Stimulated activated CD4-positive, alpha-beta T cell treated with anti-CD3 and anti-CD28 coated beads, TNF-alpha, amount 100 ng/mL, for 4 hours (primary cell): ENCODE results near the gene FOXRED1.

ENCODE experiments used
- DNase-seq, 3 experiments: peaks; one replicate each; pipeline ENCODE4 v3.0.0-alpha.2; 2020; ENCODE audit warnings: low read depth in 3 of 3

The FOXRED1 gene

GRCh38 chr11:126311401-126312291, 42.7 kb downstream of the FOXRED1 start:
- no peak for DNase-seq

- DNase-seq, result no peak
Measured at GRCh38 chr11:126312961-126313360, 44.0 kb downstream of the FOXRED1 start.

GRCh38 chr11:126313826-126314225, 44.9 kb downstream of the FOXRED1 start:
- DNase-seq, result no peak

GRCh38 chr11:126317432-126317755, 48.4 kb downstream of the FOXRED1 start:
- DNase-seq, result no peak

- no peak for DNase-seq
Measured at GRCh38 chr11:126317756-126318573, 49.0 kb downstream of the FOXRED1 start.

GRCh38 chr11:126318574-126319373, 49.8 kb downstream of the FOXRED1 start:
- no peak for DNase-seq

- no peak for DNase-seq
Measured at GRCh38 chr11:126319374-126319740, 50.4 kb downstream of the FOXRED1 start.

- DNase-seq, result no peak
Measured at GRCh38 chr11:126322996-126323395, 54.0 kb downstream of the FOXRED1 start.

- DNase-seq, result no peak
Measured at GRCh38 chr11:126327281-126328000, 58.5 kb downstream of the FOXRED1 start.
